Cardiac muscle cell (in vitro differentiated cells and primary cell): ENCODE data around the gene TNFRSF6B. TPM values are rescaled to one million over a fixed set of nuclear protein-coding genes. Genes with fewer than 3 reads are reported as not detected.
A peak's percentile ranks its signal among the peaks of the same experiment; 100 is the strongest.

Source experiments
- DNase-seq, 2 donors: peaks; one replicate each; pipeline versions ENCODE4 v3.0.0 to v3.0.0-alpha.2; 2010 to 2017; ENCODE audit warnings: low read depth in 1 of 2, low spot score in 1 of 2
- H3K27ac ChIP-seq: fragments of 200-600 bp; sonication (generic); 2 replicates; pipeline ENCODE4 v1.5.1; 2016
- H3K27me3 ChIP-seq: fragments of 200-600 bp; sonication (generic); 2 replicates; pipeline ENCODE4 v1.6.0; 2016; ENCODE audit warnings: control low read depth
- H3K36me3 ChIP-seq: fragments of 200-600 bp; sonication (generic); 2 replicates; pipeline ENCODE4 v1.5.1; 2016; ENCODE audit warnings: control low read depth
- H3K4me1 ChIP-seq: fragments of 200-600 bp; sonication (generic); 2 replicates; pipeline ENCODE4 v1.8.1; 2017; ENCODE audit warnings: low read depth, mild to moderate bottlenecking, mixed run types
- H3K4me3 ChIP-seq: fragments of 200-600 bp; sonication (generic); 2 replicates; pipeline ENCODE4 v1.5.1; 2016; ENCODE audit warnings: mild to moderate bottlenecking
- H3K9me3 ChIP-seq: fragments of 200-600 bp; sonication (generic); 2 replicates; pipeline ENCODE4 v1.5.1; 2017; ENCODE audit warnings: low read depth, mild to moderate bottlenecking, control low read depth
- CTCF ChIP-seq: IDR thresholded peaks from 2 replicates; pipeline ENCODE4 v1.5.1; 2012; ENCODE audit warnings: low read depth, mild to moderate bottlenecking, low read length
- polyA plus RNA-seq: library from polyadenylated mRNA; unstranded; fragments of >200 nt; fragmentation: Nextera tagmentation; extraction: Ambion mirVana; gene quantifications from 2 replicates; pipeline ENCODE4 v1.2.1, GENCODE V29; 2016
- total RNA-seq: library from RNA; depleted of rRNA; stranded (reverse); fragments of >200 nt; gene quantifications from 2 replicates; pipeline ENCODE4 v1.2.3, GENCODE V29; 2016

TNFRSF6B gene
- total and polyA plus RNA-seq, 2 experiments from 2014 or later = 4.9 to 10.3 TPM

GRCh38 chr20:63652192-63652980 lies 44.1 kb upstream of the TNFRSF6B start:
- no peak for TF ChIP-seq CTCF
- peak; percentile 24 to 56 for DNase-seq
- H3K36me3 ChIP-seq = no peaks in the 10 kb centered on the region
- H3K27ac ChIP-seq = no peak overlapping the region
- no peaks in the 10 kb centered on the region for H3K4me1 ChIP-seq
- peaks cover 22% of the 10 kb centered on the region for H3K27me3 ChIP-seq
- peak overlapping the region; percentile 50 for H3K4me3 ChIP-seq
- H3K9me3 ChIP-seq = no peaks in the 10 kb centered on the region

- no peak within 1 kb of the TSS for H3K27ac ChIP-seq
- H3K36me3 ChIP-seq = no peaks in the 10 kb centered on the region
- TF ChIP-seq CTCF = no peak
- H3K4me3 ChIP-seq = peak within 1 kb of the TSS; percentile 50
- H3K9me3 ChIP-seq = no peaks in the 10 kb centered on the region
- H3K27me3 ChIP-seq = peaks cover 22% of the 10 kb centered on the region
- H3K4me1 ChIP-seq = no peaks in the 10 kb centered on the region
- peak; percentile 97 to 98 for DNase-seq
Observed at GRCh38 chr20:63653041-63653973, 43.1 kb upstream of the TNFRSF6B start, which contains the start of gene STMN3. STMN3 (minus strand) TSS chr20:63653424; CDS start chr20:63653345, 79 bp downstream.

- Histone ChIP-seq H3K4me3 (peak overlapping the region; percentile 50), H3K36me3 (no peaks in the 10 kb centered on the region), H3K9me3 (no peaks in the 10 kb centered on the region), H3K4me1 (no peaks in the 10 kb centered on the region), H3K27ac (no peak overlapping the region), H3K27me3 (peaks cover 21% of the 10 kb centered on the region)
- no peak for DNase-seq
- no peak for TF ChIP-seq CTCF
Observed at GRCh38 chr20:63653974-63654668, 42.3 kb upstream of the TNFRSF6B start.

GRCh38 chr20:63655249-63655648 lies 41.2 kb upstream of the TNFRSF6B start:
- DNase-seq = no peak
- Histone ChIP-seq H3K4me1 (no peaks in the 10 kb centered on the region), H3K27ac (no peak overlapping the region), H3K36me3 (no peaks in the 10 kb centered on the region), H3K4me3 (no peak overlapping the region), H3K9me3 (no peaks in the 10 kb centered on the region), H3K27me3 (peaks cover 18% of the 10 kb centered on the region)
- TF ChIP-seq CTCF = no peak

GRCh38 chr20:63656451-63656850 lies 40.0 kb upstream of the TNFRSF6B start:
- H3K4me1 ChIP-seq = no peaks in the 10 kb centered on the region
- DNase-seq = no peak
- H3K27me3 ChIP-seq = peaks cover 12% of the 10 kb centered on the region
- no peak overlapping the region for H3K27ac ChIP-seq
- H3K4me3 ChIP-seq = no peak overlapping the region
- H3K9me3 ChIP-seq = no peaks in the 10 kb centered on the region
- no peaks in the 10 kb centered on the region for H3K36me3 ChIP-seq
- TF ChIP-seq CTCF = no peak
